ENCODE measurements around the gene TWIST2.

Gene TWIST2

DNA sequence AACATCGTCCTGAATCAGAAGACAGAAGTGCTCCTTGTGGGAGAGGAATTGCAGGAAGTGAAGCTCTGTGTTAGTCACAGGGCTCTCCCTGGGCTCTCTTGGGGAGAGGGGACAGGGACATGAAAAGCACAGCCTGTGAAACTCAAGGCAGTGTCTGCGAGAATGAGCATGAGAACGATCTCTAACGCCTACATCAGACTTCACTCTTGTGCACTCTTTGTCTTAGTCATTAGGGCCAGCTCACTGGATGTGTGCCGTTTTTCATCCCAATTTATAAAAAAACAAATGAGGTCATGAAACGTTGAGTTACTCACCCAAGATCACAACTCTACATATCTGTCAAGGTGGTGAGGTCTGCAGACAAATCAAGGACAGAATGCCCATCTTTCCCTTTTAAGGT, 27.0 kb upstream of the TWIST2 start:
- no peaks in the 10 kb centered on the region for H3K9me2 ChIP-seq (ENCODE audit: low read depth, low read length)
- no peak overlapping the region for H3K27ac ChIP-seq (ENCODE audit: low read depth, low read length, poor library complexity, severe bottlenecking)
- H4K20me1 ChIP-seq (ENCODE audit: insufficient read depth, low read length): no peaks in the 10 kb centered on the region
- TF ChIP-seq EZH2 (IDR thresholded peaks at IDR 0.05; ENCODE audit: borderline replicate concordance, low read length): no peak
- TF ChIP-seq, protein P1, sequence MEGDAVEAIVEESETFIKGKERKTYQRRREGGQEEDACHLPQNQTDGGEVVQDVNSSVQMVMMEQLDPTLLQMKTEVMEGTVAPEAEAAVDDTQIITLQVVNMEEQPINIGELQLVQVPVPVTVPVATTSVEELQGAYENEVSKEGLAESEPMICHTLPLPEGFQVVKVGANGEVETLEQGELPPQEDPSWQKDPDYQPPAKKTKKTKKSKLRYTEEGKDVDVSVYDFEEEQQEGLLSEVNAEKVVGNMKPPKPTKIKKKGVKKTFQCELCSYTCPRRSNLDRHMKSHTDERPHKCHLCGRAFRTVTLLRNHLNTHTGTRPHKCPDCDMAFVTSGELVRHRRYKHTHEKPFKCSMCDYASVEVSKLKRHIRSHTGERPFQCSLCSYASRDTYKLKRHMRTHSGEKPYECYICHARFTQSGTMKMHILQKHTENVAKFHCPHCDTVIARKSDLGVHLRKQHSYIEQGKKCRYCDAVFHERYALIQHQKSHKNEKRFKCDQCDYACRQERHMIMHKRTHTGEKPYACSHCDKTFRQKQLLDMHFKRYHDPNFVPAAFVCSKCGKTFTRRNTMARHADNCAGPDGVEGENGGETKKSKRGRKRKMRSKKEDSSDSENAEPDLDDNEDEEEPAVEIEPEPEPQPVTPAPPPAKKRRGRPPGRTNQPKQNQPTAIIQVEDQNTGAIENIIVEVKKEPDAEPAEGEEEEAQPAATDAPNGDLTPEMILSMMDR (IDR thresholded peaks at IDR 0.05; ENCODE audit: low read length): no peak
- H3K4me3 ChIP-seq (ENCODE audit: low read depth, low read length, poor library complexity, severe bottlenecking): no peak overlapping the region
- no peaks in the 10 kb centered on the region for H3K79me2 ChIP-seq (ENCODE audit: insufficient read depth, low read length)
- no peaks in the 10 kb centered on the region for H3K36me3 ChIP-seq (ENCODE audit: insufficient read depth, low read length)
- no peaks in the 10 kb centered on the region for H3K27me3 ChIP-seq (ENCODE audit: insufficient read depth, low read length)
- no peaks in the 10 kb centered on the region for H3F3A ChIP-seq (ENCODE audit: insufficient read depth, low read length)
- no peaks in the 10 kb centered on the region for H3K9me3 ChIP-seq (ENCODE audit: low read length)
- H3K9ac ChIP-seq (ENCODE audit: low read length): no peak overlapping the region
- H3K4me1 ChIP-seq (ENCODE audit: insufficient read depth, low read length, severe bottlenecking): no peaks in the 10 kb centered on the region
- H3K4me2 ChIP-seq (ENCODE audit: low read length): no peak overlapping the region
- no peak overlapping the region for H2AFZ ChIP-seq (ENCODE audit: low read length)

DNA sequence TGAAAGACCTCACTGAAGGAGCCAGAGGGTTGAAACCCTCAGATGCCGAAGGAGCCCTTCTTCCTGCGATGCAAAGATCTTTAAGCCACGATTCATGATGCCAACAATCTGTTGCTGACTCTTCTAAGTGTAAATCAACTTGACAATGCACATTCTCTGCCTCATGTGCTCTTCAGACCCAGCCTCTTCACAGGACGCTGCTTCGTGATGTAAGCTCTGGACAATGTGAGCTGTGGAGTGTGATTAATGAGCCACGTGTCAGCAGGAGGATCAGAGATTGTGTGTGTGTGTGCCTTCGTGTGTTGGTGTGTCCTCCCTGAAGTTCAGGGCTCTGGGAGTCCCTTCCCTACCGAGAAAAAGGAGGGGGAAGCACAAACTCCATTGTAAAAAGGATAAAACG, 26.5 kb upstream of the TWIST2 start:
- H3K36me3 ChIP-seq (ENCODE audit: insufficient read depth, low read length): no peaks in the 10 kb centered on the region
- no peak overlapping the region for H3K9ac ChIP-seq (ENCODE audit: low read length)
- no peak overlapping the region for H3K27ac ChIP-seq (ENCODE audit: low read depth, low read length, poor library complexity, severe bottlenecking)
- no peaks in the 10 kb centered on the region for H3K4me1 ChIP-seq (ENCODE audit: insufficient read depth, low read length, severe bottlenecking)
- no peaks in the 10 kb centered on the region for H3K9me2 ChIP-seq (ENCODE audit: low read depth, low read length)
- no peak overlapping the region for H3K4me3 ChIP-seq (ENCODE audit: low read depth, low read length, poor library complexity, severe bottlenecking)
- H3K79me2 ChIP-seq (ENCODE audit: insufficient read depth, low read length): no peaks in the 10 kb centered on the region
- no peaks in the 10 kb centered on the region for H3F3A ChIP-seq (ENCODE audit: insufficient read depth, low read length)
- H3K4me2 ChIP-seq (ENCODE audit: low read length): no peak overlapping the region
- H3K27me3 ChIP-seq (ENCODE audit: insufficient read depth, low read length): no peaks in the 10 kb centered on the region
- H2AFZ ChIP-seq (ENCODE audit: low read length): no peak overlapping the region
- no peaks in the 10 kb centered on the region for H4K20me1 ChIP-seq (ENCODE audit: insufficient read depth, low read length)
- TF ChIP-seq, protein P1 (IDR thresholded peaks at IDR 0.05; ENCODE audit: low read length): no peak
- no peak for TF ChIP-seq EZH2 (IDR thresholded peaks at IDR 0.05; ENCODE audit: borderline replicate concordance, low read length)
- H3K9me3 ChIP-seq (ENCODE audit: low read length): no peaks in the 10 kb centered on the region

DNA sequence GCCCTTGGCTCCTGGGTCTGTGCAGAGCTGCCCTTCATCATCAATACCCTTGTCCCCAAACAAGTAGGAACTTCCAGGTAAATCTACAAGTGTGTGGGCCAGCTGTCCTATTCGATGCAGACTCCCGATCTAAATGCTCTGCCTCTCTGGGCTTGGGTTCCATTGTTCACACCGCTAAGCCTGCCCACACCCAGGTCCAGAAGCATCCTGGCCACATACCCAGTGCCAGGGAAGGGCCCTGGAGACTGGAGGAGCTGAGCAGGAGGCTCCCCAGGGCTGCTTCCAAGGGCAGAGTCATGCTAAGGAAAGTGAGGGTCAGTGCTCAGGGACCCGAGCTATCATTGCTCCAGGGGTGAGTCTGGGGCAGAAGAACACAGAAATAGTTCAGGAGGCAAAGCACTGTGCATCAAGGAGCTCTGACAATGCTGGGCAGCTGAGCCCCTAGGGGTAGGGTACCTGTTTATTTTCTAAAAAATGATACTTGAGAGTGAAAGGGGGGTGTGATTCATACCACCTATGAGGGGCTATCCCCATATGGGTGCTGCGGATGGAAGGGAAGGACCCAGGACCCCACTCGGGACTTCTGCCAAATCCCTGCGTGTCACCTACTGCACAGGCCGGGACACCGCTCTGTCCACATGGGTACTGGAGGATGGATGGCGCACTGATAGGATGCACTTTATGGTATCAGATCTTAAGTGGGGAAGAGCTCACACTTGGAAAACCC, 25.8 kb upstream of the TWIST2 start:
- H2AFZ ChIP-seq (ENCODE audit: low read length): no peak overlapping the region

More for the DNA sequence above, 25.8 kb upstream of the TWIST2 start:
- Histone ChIP-seq H3K27me3 (ENCODE audit: insufficient read depth, low read length) (no peaks in the 10 kb centered on the region), H3K9me2 (ENCODE audit: low read depth, low read length) (no peaks in the 10 kb centered on the region), H3K9ac (ENCODE audit: low read length) (no peak overlapping the region), H3K4me3 (ENCODE audit: low read depth, low read length, poor library complexity, severe bottlenecking) (no peak overlapping the region), H3K79me2 (ENCODE audit: insufficient read depth, low read length) (no peaks in the 10 kb centered on the region), H4K20me1 (ENCODE audit: insufficient read depth, low read length) (no peaks in the 10 kb centered on the region), H3K27ac (ENCODE audit: low read depth, low read length, poor library complexity, severe bottlenecking) (no peak overlapping the region), H3K4me1 (ENCODE audit: insufficient read depth, low read length, severe bottlenecking) (no peaks in the 10 kb centered on the region), H3K4me2 (ENCODE audit: low read length) (no peak overlapping the region), H3K9me3 (ENCODE audit: low read length) (no peaks in the 10 kb centered on the region), H3F3A (ENCODE audit: insufficient read depth, low read length) (no peaks in the 10 kb centered on the region), H3K36me3 (ENCODE audit: insufficient read depth, low read length) (no peaks in the 10 kb centered on the region)
- TF ChIP-seq, protein P1 (IDR thresholded peaks at IDR 0.05; ENCODE audit: low read length): no peak
- no peak for TF ChIP-seq EZH2 (IDR thresholded peaks at IDR 0.05; ENCODE audit: borderline replicate concordance, low read length)

Measured in OCI-LY1 (cell line).